ENCODE measurements around the gene HIGD1A. TPM values are rescaled to one million over a fixed set of nuclear protein-coding genes. Genes with fewer than 3 reads are reported as not detected.

Gene HIGD1A
- total and polyA plus RNA-seq, 4 donors: 76.1 to 148 (median 86.1) TPM

DNA sequence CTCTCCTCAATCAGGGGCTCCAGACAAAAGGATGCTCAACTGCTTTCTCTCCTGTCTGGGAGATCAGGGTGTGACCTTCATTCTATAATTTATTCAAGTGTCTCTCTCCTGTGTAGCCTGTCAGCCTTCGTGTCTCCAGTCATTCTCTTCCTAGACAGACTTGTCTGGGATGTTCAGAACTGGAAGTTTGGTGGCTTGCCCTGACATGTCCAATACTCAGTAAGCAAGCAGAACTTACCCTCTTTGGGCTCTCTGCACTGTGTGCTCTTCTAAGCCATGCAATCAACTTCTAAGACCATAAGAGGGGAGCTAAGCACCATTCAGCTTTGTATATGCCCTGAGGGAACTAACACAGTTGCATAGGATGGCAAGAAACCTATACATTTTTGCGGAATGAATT is 19.1 kb upstream of the HIGD1A start:
- DNase-seq (no peak), ATAC-seq (ENCODE audit: insufficient read depth, low FRiP score) (no peak)
- Histone ChIP-seq H3K4me1 (ENCODE audit: control insufficient read depth in 5 of 5, insufficient read depth in 5 of 5, low read length in 5 of 5) (peaks cover 0 to 3% (median 0%) of the 10 kb centered on the region in 5 donors), H3K4me3 (no peak overlapping the region), H3K27ac (ENCODE audit: low read depth in 1 of 2, low read length in 1 of 2) (no peak overlapping the region), H3K27me3 (ENCODE audit: control insufficient read depth in 3 of 3, insufficient read depth in 3 of 3, low read length in 2 of 3) (no peaks in the 10 kb centered on the region), H3K36me3 (ENCODE audit: control insufficient read depth in 4 of 4, insufficient read depth in 4 of 4, low read length in 4 of 4) (no peaks in the 10 kb centered on the region), H3K9ac (ENCODE audit: insufficient read depth in 1 of 2, low read length in 2 of 2) (no peak overlapping the region), H3K9me3 (ENCODE audit: control insufficient read depth in 4 of 4, insufficient read depth in 3 of 4, low read length in 3 of 4) (no peaks in the 10 kb centered on the region)
- 61 to 92% methylated on average over 2 of the region's 2 CpGs for WGBS, 2 donors
- no peak for TF ChIP-seq CTCF (IDR thresholded peaks at IDR 0.05; ENCODE audit: control extremely low read depth, extremely low read depth)

- no peak for ATAC-seq (ENCODE audit: insufficient read depth, low FRiP score)
- no peak overlapping the region for H3K4me3 ChIP-seq
- H3K27ac ChIP-seq (ENCODE audit: low read depth in 1 of 2, low read length in 1 of 2): no peak overlapping the region
These were observed 18.5 kb upstream of the HIGD1A start for GRCh38 chr3:42822828-42823227.

GRCh38 chr3:42820746-42821051 is 16.4 kb upstream of the HIGD1A start:
- DNase-seq: no peak
- Histone ChIP-seq H3K27me3 (ENCODE audit: control insufficient read depth in 3 of 3, insufficient read depth in 3 of 3, low read length in 2 of 3) (no peaks in the 10 kb centered on the region), H3K9me3 (ENCODE audit: control insufficient read depth in 4 of 4, insufficient read depth in 3 of 4, low read length in 3 of 4) (no peaks in the 10 kb centered on the region), H3K36me3 (ENCODE audit: control insufficient read depth in 4 of 4, insufficient read depth in 4 of 4, low read length in 4 of 4) (no peaks in the 10 kb centered on the region), H3K9ac (ENCODE audit: insufficient read depth in 1 of 2, low read length in 2 of 2) (no peak overlapping the region), H3K27ac (ENCODE audit: low read depth in 1 of 2, low read length in 1 of 2) (no peak overlapping the region), H3K4me3 (no peak overlapping the region), H3K4me1 (ENCODE audit: control insufficient read depth in 5 of 5, insufficient read depth in 5 of 5, low read length in 5 of 5) (peaks cover 0 to 3% (median 1%) of the 10 kb centered on the region in 5 donors)
- no peak for TF ChIP-seq CTCF (IDR thresholded peaks at IDR 0.05; ENCODE audit: control extremely low read depth, extremely low read depth)
- WGBS, 2 donors: 88 to 89% methylated on average over 6 of the region's 6 CpGs
- ATAC-seq (ENCODE audit: insufficient read depth, low FRiP score): no peak

More at GRCh38 chr3:42822828-42823227, 18.5 kb upstream of the HIGD1A start:
- Histone ChIP-seq H3K9me3 (ENCODE audit: control insufficient read depth in 4 of 4, insufficient read depth in 3 of 4, low read length in 3 of 4) (no peaks in the 10 kb centered on the region), H3K4me1 (ENCODE audit: control insufficient read depth in 5 of 5, insufficient read depth in 5 of 5, low read length in 5 of 5) (peaks cover 0 to 3% (median 0%) of the 10 kb centered on the region in 5 donors), H3K9ac (ENCODE audit: insufficient read depth in 1 of 2, low read length in 2 of 2) (no peak overlapping the region), H3K27me3 (ENCODE audit: control insufficient read depth in 3 of 3, insufficient read depth in 3 of 3, low read length in 2 of 3) (no peaks in the 10 kb centered on the region), H3K36me3 (ENCODE audit: control insufficient read depth in 4 of 4, insufficient read depth in 4 of 4, low read length in 4 of 4) (no peaks in the 10 kb centered on the region)
- 93 to 96% methylated on average over 3 of the region's 3 CpGs for WGBS, 2 donors
- DNase-seq: no peak
- TF ChIP-seq CTCF (IDR thresholded peaks at IDR 0.05; ENCODE audit: control extremely low read depth, extremely low read depth): no peak

DNA sequence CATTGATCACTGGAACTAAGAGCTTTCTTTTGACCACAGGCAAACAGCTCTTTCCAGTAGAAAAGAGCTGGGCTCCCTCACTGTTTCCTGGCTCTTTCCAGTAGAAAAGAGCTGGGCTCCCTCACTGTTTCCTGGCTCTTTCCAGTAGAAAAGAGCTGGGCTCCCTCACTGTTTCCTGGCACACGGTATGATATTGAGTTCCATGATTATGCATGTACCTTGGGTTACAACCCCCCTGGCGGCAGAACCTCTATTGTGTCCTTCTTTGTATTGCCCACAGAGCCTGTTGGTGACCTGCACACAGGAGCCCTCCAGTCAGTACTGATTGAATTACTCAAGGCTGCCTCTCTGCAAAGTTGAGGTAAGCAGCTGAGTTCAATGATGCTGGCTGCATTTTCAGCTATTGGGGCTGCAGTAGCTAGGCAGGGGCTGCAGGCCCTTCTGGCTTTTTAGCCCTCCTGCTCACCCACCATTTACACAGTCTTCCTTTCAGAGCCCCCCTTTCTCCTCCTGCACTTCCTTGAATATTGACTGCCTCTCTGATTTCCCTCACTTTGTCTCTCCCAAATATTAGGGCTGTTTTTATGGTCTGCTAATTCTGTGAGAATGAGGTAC is 15.2 kb upstream of the HIGD1A start:
- 47 to 78% methylated on average over 2 of the region's 2 CpGs for WGBS, 2 donors
- H3K27ac ChIP-seq (ENCODE audit: low read depth in 1 of 2, low read length in 1 of 2): peak overlapping the region in 1 of 2 donors; percentile 28
- no peaks in the 10 kb centered on the region for H3K36me3 ChIP-seq (ENCODE audit: control insufficient read depth in 4 of 4, insufficient read depth in 4 of 4, low read length in 4 of 4)
- H3K27me3 ChIP-seq (ENCODE audit: control insufficient read depth in 3 of 3, insufficient read depth in 3 of 3, low read length in 2 of 3): no peaks in the 10 kb centered on the region
- TF ChIP-seq CTCF (IDR thresholded peaks at IDR 0.05; ENCODE audit: control extremely low read depth, extremely low read depth): no peak
- no peaks in the 10 kb centered on the region for H3K9me3 ChIP-seq (ENCODE audit: control insufficient read depth in 4 of 4, insufficient read depth in 3 of 4, low read length in 3 of 4)
- DNase-seq: no peak
- H3K4me1 ChIP-seq (ENCODE audit: control insufficient read depth in 5 of 5, insufficient read depth in 5 of 5, low read length in 5 of 5): peaks cover 0 to 11% (median 1%) of the 10 kb centered on the region in 5 donors
- no peak overlapping the region for H3K4me3 ChIP-seq
- H3K9ac ChIP-seq (ENCODE audit: insufficient read depth in 1 of 2, low read length in 2 of 2): no peak overlapping the region
- no peak for ATAC-seq (ENCODE audit: insufficient read depth, low FRiP score)
